Measurements from ENCODE around the gene NTSR2.

The NTSR2 gene

DNA sequence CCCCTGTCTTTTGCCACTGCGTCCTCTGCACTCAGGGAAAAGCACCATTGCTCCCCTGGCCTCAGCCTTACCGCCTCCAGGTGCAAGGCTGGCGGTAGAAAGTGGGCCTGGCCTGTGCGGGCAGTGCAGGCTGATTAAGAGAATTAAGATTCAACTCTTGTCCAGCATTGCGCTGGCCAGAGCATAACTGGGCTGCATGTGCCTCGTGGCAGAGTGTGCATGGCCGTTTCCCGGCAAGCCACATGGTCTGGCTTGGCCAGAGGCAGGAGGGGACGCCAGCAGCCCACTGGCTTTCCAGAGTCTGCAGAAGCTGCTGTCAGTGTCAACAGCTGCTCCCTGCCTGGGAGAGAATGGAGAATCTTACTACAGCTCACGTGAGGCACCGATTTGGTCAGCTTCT is 12.3 kb downstream of the NTSR2 start:
- no peak for DNase-seq (ENCODE audit: low read depth in 2 of 2)

DNA sequence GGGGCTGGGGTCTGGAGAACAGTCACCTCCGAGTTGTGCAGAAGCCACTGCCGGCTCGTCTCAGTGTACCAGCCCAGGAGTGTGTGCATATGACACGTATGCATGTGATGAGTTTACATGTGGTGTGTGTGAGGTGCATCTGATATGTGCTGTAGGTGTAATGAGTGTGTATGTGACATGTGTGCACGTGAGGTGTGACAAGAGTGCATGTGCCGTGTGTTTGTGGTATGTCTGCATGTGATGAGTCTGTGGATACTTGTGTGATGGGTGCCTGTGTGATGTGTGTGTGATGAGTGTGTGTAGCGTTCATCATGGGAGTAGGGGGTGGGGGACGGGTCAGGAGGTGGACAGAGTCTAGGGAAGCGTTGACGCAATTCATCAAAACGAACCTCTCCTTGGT is 12.8 kb downstream of the NTSR2 start:
- DNase-seq (ENCODE audit: low read depth in 2 of 2): no peak

DNA sequence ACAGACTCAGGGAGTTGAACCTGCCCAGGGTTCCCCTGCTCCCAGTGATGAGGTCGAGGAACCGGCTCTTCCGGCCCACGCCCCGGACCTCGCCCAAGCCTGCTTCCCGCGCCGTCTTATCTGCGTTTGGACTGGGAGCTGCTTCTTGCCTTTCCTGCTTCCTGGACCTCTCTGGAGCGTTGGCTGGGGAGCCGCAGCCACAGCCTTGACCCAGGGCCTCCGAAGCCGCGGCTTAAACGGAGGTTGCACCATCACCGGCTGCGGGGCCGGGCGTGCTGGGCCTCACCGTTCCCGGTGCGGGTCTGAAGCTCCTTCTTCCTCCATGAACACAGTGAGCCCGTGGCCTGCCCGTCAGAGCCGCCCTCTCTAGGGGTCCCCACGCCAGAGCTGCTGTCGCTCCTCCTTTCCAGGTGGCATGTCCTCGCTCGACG is 13.3 kb downstream of the NTSR2 start:
- no peak for DNase-seq (ENCODE audit: low read depth in 2 of 2)

DNA sequence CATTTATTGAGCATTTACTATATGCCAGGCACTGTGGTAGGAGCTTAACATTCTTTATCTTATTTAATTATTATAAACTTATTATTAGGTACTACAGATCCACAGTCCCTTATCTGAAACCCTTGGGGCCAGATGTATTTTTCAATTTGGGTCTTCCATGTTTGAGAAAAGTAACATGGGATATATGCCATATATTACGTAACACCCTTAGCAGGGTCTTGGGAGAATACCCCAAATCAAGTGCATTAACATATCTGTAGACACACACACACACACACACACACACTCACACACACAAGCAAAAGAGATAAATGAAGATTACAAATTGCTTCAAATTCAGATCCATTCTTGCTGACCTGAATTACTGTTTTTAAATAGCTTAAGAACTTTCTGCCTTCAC is 13.7 kb downstream of the NTSR2 start:
- DNase-seq (ENCODE audit: low read depth in 2 of 2): no peak

DNA sequence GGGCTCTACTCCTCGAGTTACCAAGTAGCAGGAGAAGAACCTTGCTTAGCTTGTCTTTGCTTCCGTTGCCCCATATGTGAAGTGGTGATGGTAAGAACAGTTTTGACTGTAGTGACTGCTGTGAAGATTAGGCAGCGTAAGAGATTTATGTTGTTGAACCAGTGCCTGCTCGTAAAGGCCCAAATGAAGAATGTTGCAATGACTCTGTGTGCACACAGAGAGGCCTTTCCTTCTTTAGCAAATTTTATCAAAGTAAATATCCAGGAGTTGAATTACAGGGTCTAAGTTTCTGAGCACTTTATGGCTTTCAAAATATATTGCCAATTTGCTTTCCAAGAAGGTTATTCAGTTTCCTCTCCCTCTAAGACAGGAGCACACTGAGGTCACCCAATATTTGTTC is 14.5 kb downstream of the NTSR2 start:
- DNase-seq (ENCODE audit: low read depth in 2 of 2): no peak

DNA sequence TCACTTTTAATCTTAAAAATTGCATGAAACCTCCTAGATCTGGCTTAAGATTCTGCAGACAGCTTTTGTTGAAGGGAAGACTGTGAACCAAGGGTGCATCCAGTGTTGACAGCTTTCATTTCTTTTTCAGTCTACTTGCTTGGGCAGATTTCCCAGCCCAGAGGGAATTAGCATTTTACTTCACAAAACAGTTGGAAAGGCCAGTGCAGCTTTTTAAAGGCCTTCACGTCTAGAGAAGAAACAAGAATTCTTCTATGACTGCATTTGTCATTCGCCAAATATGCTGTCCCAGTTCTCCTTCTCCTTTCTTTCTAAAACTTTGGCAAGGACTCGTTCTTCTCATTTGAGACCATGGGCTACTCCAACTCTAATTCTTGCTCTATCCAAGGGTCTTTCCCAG is 17.4 kb downstream of the NTSR2 start:
- DNase-seq (ENCODE audit: low read depth in 2 of 2): no peak

DNA sequence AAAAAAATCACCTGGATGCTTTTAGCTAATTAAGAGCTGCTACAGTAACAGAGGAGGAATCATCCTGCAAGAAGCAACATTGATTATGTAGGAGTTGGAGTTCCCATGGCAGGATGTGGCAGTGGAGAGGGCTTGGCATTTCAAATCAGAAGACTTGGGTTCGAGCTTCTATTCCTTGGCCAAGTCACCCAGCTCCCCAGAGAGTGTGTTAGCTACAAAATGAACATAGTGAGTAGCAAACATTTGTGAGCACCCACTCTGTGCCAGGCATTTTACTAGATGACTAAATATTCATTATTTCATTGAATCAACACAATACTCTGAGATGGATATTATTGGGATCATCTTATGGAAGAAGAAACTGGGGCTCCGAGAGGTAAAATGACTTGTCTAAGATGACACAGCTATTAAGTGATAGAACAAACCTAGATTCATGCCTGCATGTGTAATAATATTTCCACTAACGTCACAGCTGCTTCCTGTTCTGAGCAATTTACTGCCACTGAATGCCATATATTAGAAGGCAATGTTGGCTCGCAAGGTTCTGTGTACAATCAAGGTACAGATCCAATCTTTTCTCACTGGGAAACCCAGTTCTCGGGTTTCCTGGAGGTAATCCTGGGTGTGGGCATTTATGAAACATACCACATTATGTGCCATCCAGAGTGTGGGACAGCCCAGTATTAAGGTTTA is 18.0 kb downstream of the NTSR2 start:
- DNase-seq (ENCODE audit: low read depth in 2 of 2): no peak

DNA sequence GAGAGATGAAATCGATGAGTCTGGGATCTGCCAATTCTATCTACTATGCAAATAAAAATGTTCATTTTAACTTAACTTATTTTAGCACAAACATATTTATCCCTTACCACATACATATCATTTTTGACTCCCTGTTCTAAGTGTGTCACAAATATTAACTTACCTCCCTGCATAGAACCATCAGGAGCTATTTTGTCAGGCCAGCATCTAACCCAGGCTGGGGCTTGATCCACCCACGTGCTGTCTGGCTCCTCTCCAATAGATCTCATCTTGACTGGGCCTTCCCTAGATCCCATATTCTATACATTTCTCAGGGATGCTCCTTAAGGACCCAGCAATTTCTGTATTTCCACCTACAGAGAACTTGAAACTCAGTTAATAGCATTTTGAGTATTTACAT is 20.9 kb downstream of the NTSR2 start:
- DNase-seq (ENCODE audit: low read depth in 2 of 2): no peak

DNA sequence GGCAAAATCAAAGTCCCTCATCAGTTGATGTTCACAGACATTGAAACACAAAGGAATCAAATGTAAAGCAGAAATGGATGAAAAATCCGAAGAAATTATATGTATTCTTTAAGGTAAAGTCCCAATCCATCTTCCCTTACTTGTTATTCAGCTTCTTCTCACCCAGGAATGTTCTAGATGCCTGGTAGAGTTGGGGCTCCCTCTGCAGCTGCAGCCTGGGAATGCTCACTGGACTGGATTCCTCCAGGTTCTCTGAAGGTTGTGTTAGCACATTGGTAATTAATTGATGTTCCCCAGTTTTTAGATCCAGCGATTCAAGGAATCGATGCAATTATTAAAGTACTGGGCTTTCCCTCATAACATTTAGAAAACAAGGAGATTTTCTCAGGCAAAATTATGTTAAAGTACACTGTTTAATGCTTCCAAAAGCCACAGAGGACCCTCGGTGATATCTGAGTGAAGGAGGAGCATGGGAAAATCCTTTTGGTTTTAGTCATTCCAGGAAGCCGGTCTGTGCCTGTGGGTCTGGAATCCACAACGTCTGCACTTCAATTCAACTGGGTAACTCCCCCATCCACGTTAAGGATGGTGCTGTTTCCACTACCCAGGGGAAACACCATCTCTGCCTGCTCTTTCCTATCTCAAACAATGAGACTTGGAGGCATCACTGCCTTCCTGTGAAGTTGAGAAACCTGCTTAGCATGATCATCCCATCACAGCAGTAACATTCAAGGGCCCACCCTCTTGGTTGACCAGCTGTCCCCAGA is 22.0 kb downstream of the NTSR2 start:
- DNase-seq (ENCODE audit: low read depth in 2 of 2): no peak

DNA sequence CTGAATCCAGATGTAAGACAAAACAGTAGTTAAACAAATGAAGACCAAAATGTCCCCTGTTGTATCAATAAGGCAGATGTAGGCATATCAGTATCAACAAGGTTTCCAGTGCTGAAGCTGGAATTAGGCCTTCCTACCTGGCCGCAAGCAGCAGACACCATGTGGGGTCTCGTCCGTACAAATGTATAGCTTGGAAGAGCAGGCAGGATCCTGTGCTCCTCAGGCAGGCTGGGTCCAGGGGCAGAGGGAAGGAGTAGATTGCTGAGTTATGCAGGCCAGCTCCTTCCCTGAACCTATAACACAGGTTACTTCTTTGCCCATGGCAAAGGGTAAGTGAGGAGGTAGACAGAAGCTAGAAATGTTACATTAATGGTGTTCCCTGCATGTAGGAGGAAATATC is 23.5 kb downstream of the NTSR2 start:
- no peak for DNase-seq (ENCODE audit: low read depth in 2 of 2)

DNA sequence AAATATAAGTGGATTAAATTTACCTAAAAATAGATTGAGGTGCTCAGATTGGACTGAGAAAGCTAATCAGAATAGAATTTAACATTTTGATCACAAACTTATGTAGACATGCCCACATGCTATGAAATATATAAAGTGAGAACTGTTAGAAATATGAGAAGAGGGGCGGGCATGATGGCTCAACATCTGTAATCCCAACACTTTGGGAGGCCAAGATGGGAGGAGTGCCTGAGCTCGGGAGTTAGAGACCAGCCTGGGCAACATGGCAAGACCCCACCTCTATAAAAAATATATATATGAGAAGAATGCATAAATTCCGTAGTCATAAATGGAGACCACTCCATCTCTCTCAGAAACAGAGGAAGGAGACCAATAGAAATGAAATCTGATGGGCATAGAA is 25.7 kb downstream of the NTSR2 start:
- DNase-seq (ENCODE audit: low read depth in 2 of 2): no peak

DNA sequence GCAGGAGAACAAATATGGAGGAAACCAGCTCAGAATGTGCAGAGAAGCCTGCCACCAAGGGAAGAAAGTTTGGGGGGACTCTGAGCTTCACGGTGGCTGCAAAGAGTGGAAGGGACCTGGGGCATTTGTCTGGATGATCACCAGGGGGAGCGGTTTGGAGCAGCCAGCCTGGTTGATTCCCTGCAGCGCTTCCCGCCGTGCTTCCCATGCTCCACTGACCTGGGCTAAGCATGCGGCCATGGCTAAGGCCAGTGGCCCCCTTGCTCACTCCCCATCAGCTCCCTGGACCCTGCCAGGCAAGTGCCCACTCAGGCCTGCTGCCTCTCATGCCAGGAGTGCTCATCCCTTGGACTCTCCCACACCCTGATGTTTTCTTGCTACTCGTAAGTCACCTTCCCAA is 27.0 kb downstream of the NTSR2 start:
- no peak for DNase-seq (ENCODE audit: low read depth in 2 of 2)

DNA sequence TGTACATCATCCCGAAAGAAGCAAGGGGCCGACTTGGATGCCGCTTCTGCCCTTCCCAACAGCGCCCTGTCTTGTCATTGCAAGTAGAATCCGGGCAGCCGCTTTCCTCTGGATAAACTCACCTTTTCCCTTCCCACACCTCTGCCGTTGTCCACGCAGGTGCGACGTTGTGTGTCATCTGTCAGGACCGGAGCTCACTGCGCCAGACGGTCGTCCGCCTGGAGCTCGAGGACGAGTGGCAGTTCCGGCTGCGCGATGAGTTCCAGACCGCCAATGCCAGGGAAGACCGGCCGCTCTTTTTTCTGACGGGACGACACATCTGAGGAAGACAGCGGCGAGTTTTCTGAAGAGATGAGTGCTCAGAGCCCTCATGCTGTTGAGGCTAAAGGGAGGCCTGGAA is 29.9 kb downstream of the NTSR2 start:
- DNase-seq (ENCODE audit: low read depth in 2 of 2): no peak

DNA sequence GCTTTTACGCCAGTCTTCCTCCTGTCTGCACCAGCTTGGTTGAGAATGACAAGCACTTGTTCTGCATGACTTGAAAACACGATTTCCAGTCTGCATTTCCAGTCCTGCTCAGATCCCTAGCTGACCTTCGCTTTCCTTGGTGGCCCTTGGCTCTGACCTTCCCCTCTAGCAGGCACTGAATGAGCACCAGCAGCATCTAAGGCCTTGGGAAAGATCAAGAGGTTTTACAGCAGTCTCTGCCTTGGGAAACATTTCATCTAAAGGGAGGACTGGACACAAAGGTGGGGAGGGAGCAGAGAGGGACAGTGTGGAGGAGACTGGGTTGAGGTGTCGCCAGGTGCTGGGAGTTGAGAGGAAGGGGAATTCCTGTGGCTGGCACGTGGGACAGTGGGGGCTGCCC is 30.5 kb downstream of the NTSR2 start:
- no peak for DNase-seq (ENCODE audit: low read depth in 2 of 2)

DNA sequence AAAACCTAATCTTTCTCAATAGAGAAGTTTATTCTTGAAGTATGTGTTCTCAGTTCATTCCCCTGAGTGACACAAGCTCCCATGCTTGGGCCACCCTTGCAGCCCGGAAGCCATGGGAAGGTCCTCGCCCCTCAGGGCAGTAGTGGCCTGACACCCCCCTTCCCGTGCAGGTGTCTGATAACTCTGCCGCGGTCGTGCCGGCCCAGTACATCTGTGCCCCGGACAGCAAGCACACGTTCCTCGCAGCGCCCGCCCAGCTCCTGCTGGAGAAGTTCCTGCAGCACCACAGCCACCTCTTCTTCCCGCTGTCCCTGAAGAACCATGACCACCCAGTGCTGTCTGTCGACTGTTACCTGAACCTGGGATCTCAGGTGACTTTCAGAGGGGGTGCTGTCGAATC is 32.4 kb downstream of the NTSR2 start:
- no peak for DNase-seq (ENCODE audit: low read depth in 2 of 2)

DNA sequence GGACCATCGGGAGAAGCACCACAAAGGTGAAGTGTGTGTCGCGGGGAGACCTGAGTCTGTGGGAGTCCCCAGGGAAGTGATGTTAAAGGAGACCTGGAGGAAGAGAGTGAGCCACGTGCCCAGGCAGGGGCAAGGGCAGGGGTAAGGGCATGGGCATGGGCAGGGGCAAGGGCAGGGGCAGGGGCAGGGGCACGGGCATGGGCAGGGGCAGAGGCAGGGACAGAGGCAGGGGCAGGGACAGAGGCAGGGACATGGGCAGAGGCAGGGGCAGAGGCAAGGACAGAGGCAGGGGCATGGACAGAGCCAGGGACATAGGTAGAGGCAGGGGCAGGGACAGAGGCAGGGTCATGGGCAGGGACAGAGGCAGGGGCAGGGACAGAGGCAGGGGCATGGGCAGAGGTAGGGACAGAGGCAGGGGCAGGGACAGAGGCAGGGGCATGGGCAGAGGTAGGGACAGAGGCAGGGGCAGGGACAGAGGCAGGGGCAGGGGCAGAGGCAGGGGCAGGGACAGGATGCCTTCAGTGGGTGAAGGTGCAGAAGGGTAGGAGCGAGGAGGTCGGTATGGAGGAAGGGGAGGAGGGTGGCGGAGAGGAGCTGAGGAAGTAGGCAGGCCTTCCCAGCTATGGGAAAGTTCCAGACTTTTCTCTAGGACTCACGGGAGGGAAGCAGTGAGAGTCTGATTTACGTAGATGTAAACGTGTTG is 33.3 kb downstream of the NTSR2 start:
- DNase-seq (ENCODE audit: low read depth in 2 of 2): no peak

DNA sequence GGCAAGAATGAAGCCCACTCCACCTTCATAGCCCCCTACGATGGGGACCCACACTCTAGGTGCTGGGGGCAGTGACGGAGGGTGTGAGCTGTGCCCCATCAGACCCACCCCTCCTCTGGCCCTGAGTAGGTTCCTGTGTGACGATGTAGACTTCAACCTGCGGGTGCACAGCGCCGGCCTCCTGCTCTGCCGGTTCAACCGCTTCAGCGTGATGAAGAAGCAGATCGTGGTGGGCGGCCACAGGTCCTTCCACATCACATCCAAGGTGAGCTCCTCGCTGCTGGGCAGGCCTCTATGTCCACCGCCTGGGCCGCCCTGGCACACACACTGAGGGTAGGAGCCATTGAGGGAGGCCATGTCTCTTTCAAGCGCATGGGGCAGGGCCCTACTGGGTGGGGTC is 34.9 kb downstream of the NTSR2 start:
- DNase-seq (ENCODE audit: low read depth in 2 of 2): no peak

DNA sequence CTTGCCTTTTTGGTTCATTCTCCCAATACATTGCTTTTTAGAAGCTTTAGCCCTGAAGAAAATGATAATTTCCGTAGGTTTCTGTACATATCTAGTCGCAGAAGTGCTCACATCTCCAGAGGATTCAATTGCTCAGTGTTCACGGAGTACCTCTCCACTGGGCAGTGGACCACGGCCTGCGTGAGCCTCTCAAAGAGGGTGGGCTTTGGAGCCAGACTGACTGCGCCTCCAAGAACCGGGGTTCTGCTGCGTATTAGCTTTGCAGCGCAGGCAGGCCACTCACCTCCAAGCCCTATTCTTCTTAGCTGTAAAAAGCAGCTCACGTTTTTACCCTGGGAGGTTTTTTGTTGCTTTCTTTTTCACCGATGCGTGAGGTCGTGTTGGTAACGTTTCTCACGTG is 35.4 kb downstream of the NTSR2 start:
- DNase-seq (ENCODE audit: low read depth in 2 of 2): no peak

DNA sequence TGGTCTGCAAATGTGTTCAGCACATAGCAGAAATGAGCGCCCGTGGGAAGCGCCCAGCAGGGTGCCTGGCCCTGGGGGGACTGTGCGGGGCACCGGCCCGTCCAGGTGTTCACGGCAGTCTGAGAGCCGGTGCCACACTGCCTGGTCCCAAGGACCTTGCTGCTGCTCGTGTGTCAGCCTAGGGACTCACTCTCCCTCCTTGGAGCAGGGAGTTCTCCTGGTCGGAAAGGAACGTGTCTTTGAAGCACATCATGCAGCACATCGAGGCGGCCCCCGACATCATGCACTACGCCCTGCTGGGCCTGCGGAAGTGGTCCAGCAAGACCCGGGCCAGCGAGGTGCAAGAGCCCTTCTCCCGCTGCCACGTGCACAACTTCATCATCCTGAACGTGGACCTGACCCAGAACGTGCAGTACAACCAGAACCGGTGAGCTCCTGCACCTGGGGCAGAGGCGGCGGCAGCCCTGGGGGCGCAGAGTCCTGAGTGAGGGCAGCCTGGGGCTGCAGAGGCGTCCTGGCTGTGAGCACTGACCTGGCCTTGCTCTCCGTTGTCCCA is 36.0 kb downstream of the NTSR2 start:
- no peak for DNase-seq (ENCODE audit: low read depth in 2 of 2)

DNA sequence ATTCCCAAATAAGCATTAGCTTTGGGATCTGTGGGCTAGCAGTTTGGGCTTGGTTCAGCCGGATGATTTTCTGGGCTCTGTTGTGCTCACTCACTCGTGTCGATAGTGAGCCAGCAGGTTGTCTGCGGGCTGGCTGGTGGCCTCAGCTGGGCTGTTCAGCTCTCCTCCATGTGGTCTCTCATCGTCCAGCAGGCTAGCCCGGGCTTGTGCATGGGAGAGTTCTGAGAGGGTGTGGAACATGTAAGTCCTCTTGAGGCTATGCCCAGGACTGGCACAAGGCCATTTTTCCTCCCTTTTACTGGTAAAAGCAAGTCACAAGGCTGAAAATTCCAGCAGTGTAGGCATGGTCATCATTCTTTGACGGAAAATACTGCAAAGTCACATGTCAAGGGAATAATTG is 38.5 kb downstream of the NTSR2 start:
- no peak for DNase-seq (ENCODE audit: low read depth in 2 of 2)

DNA sequence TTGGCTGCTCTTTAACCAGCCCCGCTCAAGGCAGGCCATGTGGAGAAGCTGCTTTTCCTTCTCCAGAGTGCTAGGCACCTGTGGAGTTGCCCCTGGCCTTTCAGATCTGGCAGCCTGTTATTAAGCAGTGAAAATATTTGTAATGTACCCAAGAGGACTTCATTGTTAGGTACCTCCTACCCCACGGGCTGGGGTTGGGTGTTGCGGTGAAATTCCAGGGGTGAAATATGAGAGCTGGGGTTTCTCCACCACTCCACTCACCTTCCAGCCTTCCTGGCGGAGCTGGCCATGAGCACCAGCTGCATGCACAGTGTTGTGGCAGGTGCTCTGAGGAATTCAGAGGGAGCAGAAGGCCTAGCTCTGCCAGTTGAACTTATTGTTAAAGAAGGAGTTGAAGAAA is 39.1 kb downstream of the NTSR2 start:
- DNase-seq (ENCODE audit: low read depth in 2 of 2): no peak

DNA sequence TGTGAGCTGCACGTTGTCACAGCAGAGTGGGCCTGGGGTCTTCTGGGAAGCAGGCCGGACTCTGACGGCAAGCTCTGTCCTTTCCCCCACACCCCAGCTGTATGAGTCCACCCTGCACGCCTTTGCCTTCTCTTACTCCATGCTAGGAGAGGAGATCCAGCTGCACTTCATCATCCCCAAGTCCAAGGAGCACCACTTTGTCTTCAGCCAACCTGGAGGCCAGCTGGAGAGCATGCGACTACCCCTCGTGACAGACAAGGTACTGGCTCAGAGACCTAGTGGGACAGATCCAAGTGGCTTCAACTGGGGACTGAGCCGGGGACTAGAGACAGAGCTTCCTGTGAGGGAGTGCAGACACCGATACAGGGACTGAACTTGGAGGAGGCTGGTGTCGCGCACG is 40.1 kb downstream of the NTSR2 start:
- no peak for DNase-seq (ENCODE audit: low read depth in 2 of 2)

DNA sequence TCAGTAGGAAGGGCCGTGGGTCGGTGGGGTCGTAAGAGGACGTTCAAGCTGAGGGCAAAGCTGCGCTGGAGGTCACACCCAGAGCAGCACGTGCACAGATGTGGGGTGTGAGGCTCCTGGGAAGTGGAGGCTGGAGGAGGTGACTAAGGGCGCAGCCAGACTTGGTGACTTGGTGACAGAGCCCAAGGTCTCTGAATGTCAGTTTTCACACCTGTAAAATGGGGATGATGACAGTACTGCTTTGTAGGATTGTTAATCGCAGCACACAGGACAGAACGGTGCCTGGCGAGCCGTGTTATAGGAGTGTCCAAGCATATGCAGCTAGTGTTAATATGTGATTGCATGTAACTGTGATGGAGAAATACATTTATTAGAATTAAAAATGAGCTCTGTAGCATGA is 40.8 kb downstream of the NTSR2 start:
- DNase-seq (ENCODE audit: low read depth in 2 of 2): no peak

Data from stimulated activated CD8-positive, alpha-beta memory T cell treated with anti-CD3 and anti-CD28 coated beads, Interleukin-7, amount 100 ng/mL, for 1 hour (primary cell).